Neural cell (in vitro differentiated cells): ENCODE data around the gene RXRB. TPM values are rescaled to one million over a fixed set of nuclear protein-coding genes. Genes with fewer than 3 reads are reported as not detected.

Experiments
- H2AFZ ChIP-seq: fragments of 200-600, 300-800 bp; sonication (generic), shearing (Covaris generic); 2 replicates; pipeline ENCODE4 v1.6.0; 2014; ENCODE audit warnings: low read depth, mild to moderate bottlenecking, antibody characterized with exemption, low read length, moderate library complexity
- H3F3A ChIP-seq: fragments of 200-600 bp; shearing (Covaris generic); 2 replicates; pipeline ENCODE4 v1.6.1; 2016; ENCODE audit warnings: mild to moderate bottlenecking, moderate library complexity, mixed read lengths, antibody characterized with exemption, low read length; ENCODE audit not compliant: insufficient read depth, poor library complexity, severe bottlenecking
- H3K27ac ChIP-seq: fragments of 200-600, 300-800 bp; sonication (generic), shearing (Covaris generic); 2 replicates; pipeline ENCODE4 v1.5.1; 2014; ENCODE audit warnings: mild to moderate bottlenecking, low read length, moderate library complexity
- H3K27me3 ChIP-seq: fragments of 300-800, 200-600 bp; sonication (generic), shearing (Covaris generic); 2 replicates; pipeline ENCODE4 v1.6.0; 2014; ENCODE audit warnings: mild to moderate bottlenecking, low read depth, low read length, moderate library complexity; ENCODE audit not compliant: insufficient read depth
- H3K36me3 ChIP-seq: fragments of 300-800, 200-600 bp; sonication (generic), shearing (Covaris generic); 2 replicates; pipeline ENCODE4 v1.5.1; 2014; ENCODE audit warnings: mild to moderate bottlenecking, antibody characterized with exemption, low read length, moderate library complexity; ENCODE audit not compliant: insufficient read depth
- H3K4me2 ChIP-seq: fragments of 300-800, 200-600 bp; sonication (generic), shearing (Covaris generic); 2 replicates; pipeline ENCODE4 v1.6.0; 2014; ENCODE audit warnings: mild to moderate bottlenecking, low read length
- H3K4me3 ChIP-seq: fragments of 300-800, 200-600 bp; sonication (generic), shearing (Covaris generic); 2 replicates; pipeline ENCODE4 v1.5.1; 2014; ENCODE audit warnings: mild to moderate bottlenecking, low read length, moderate library complexity
- H3K79me2 ChIP-seq: fragments of 200-600 bp; shearing (Covaris generic); replicated peaks from 2 replicates; pipeline ENCODE4 v1.6.0; 2014; ENCODE audit warnings: mild to moderate bottlenecking, low read length, moderate library complexity; ENCODE audit not compliant: insufficient read depth
- H3K9ac ChIP-seq: fragments of 300-800, 200-600 bp; sonication (generic), shearing (Covaris generic); 2 replicates; pipeline ENCODE4 v1.6.1; 2016; ENCODE audit warnings: mild to moderate bottlenecking, low read length, mixed read lengths
- H3K9me2 ChIP-seq: fragments of 200-600 bp; shearing (Covaris generic); 2 replicates; pipeline ENCODE4 v1.6.1; 2016; ENCODE audit warnings: mild to moderate bottlenecking, low read length, mixed read lengths; ENCODE audit not compliant: insufficient read depth
- H3K9me3 ChIP-seq: fragments of 200-600, 300-800 bp; sonication (generic), shearing (Covaris generic); 2 replicates; pipeline ENCODE4 v1.6.1; 2016; ENCODE audit warnings: mild to moderate bottlenecking, mixed run types, low read length, moderate library complexity, mixed read lengths
- H4K20me1 ChIP-seq: fragments of 200-600 bp; shearing (Covaris generic); 2 replicates; pipeline ENCODE4 v1.6.1; 2016; ENCODE audit warnings: mild to moderate bottlenecking, mixed run types; ENCODE audit not compliant: insufficient read depth
- EP300 ChIP-seq: fragments of 450-650 bp; conservative IDR thresholded peaks from 2 replicates; pipeline ENCODE4 v1.6.1; 2014; ENCODE audit warnings: antibody characterized with exemption, mild to moderate bottlenecking, moderate library complexity; ENCODE audit not compliant: poor library complexity, severe bottlenecking
- EZH2 ChIP-seq: fragments of 200-600, 300-800 bp; shearing (Covaris generic), sonication (generic); IDR thresholded peaks from 2 replicates; pipeline ENCODE4 v1.6.1; 2014; ENCODE audit warnings: antibody characterized with exemption, low read length, borderline replicate concordance, mild to moderate bottlenecking; ENCODE audit not compliant: insufficient read depth, poor library complexity, severe bottlenecking
- MXI1 ChIP-seq: fragments of 450-650 bp; conservative IDR thresholded peaks from 2 replicates; pipeline ENCODE4 v1.6.1; 2014; ENCODE audit warnings: antibody characterized with exemption, mild to moderate bottlenecking; ENCODE audit not compliant: poor library complexity, severe bottlenecking
- POLR2AphosphoS5 ChIP-seq: IDR thresholded peaks from 2 replicates; pipeline ENCODE4 v1.6.1; 2012
- RAD21 ChIP-seq: fragments of 450-650 bp; conservative IDR thresholded peaks from 2 replicates; pipeline ENCODE4 v1.6.1; 2014; ENCODE audit warnings: antibody characterized with exemption, mild to moderate bottlenecking, moderate library complexity
- SMC3 ChIP-seq: fragments of 450-650 bp; conservative IDR thresholded peaks from 2 replicates; pipeline ENCODE4 v1.6.1; 2014; ENCODE audit warnings: antibody characterized with exemption, mild to moderate bottlenecking, moderate library complexity; ENCODE audit not compliant: poor library complexity
- TAF1 ChIP-seq: IDR thresholded peaks from 2 replicates; pipeline ENCODE4 v1.6.1; 2012; ENCODE audit warnings: low read depth
- polyA plus RNA-seq: library from polyadenylated mRNA; depleted of rRNA; stranded (reverse); fragments of >200 nt; gene quantifications from 2 replicates; pipeline ENCODE4 v1.2.3, GENCODE V29; 2014
- TF ChIP-seq, protein P1 (sequence below): IDR thresholded peaks from 2 replicates; pipeline ENCODE4 v1.6.1; 2012; ENCODE audit warnings: borderline replicate concordance
- TF ChIP-seq, protein P2 (sequence below): fragments of 450-650 bp; IDR thresholded peaks from 2 replicates; pipeline ENCODE4 v1.5.1; 2014; ENCODE audit warnings: antibody characterized with exemption, mild to moderate bottlenecking, moderate library complexity; ENCODE audit not compliant: poor library complexity, severe bottlenecking

RXRB gene
- polyA plus RNA-seq, 1 donor from 2014 or later, result 60.7 TPM

GRCh38 chr6:33205191-33206026, 4.9 kb upstream of the RXRB start:
- no peak overlapping the region for H2AFZ ChIP-seq
- H3K4me3 ChIP-seq, result peak overlapping the region; percentile 81

GRCh38 chr6:33204415-33205190, 4.1 kb upstream of the RXRB start, which contains the start of gene HSD17B8:
HSD17B8 (plus strand) TSS chr6:33204655; CDS start chr6:33204669, 14 bp downstream.
- Histone ChIP-seq H3K36me3 (peaks cover 6% of the 10 kb centered on the region), H3K9ac (peak within 1 kb of the TSS; percentile 78), H3K79me2 (peaks cover 43% of the 10 kb centered on the region), H3K27ac (peak within 1 kb of the TSS; percentile 71), H2AFZ (peak within 1 kb of the TSS; percentile 73), H3K4me3 (peak within 1 kb of the TSS; percentile 81), H3F3A (no peaks in the 10 kb centered on the region), H3K9me2 (no peaks in the 10 kb centered on the region), H3K9me3 (no peaks in the 10 kb centered on the region), H3K27me3 (no peaks in the 10 kb centered on the region), H4K20me1 (no peaks in the 10 kb centered on the region), H3K4me2 (peak within 1 kb of the TSS; percentile 98)
- TF ChIP-seq TAF1 (peak; percentile 56), EP300 (no peak), SMC3 (no peak), POLR2AphosphoS5 (peak; percentile 72), RAD21 (no peak), EZH2 (no peak), MXI1 (no peak)
- TF ChIP-seq, protein P1, sequence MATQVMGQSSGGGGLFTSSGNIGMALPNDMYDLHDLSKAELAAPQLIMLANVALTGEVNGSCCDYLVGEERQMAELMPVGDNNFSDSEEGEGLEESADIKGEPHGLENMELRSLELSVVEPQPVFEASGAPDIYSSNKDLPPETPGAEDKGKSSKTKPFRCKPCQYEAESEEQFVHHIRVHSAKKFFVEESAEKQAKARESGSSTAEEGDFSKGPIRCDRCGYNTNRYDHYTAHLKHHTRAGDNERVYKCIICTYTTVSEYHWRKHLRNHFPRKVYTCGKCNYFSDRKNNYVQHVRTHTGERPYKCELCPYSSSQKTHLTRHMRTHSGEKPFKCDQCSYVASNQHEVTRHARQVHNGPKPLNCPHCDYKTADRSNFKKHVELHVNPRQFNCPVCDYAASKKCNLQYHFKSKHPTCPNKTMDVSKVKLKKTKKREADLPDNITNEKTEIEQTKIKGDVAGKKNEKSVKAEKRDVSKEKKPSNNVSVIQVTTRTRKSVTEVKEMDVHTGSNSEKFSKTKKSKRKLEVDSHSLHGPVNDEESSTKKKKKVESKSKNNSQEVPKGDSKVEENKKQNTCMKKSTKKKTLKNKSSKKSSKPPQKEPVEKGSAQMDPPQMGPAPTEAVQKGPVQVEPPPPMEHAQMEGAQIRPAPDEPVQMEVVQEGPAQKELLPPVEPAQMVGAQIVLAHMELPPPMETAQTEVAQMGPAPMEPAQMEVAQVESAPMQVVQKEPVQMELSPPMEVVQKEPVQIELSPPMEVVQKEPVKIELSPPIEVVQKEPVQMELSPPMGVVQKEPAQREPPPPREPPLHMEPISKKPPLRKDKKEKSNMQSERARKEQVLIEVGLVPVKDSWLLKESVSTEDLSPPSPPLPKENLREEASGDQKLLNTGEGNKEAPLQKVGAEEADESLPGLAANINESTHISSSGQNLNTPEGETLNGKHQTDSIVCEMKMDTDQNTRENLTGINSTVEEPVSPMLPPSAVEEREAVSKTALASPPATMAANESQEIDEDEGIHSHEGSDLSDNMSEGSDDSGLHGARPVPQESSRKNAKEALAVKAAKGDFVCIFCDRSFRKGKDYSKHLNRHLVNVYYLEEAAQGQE, result peak; percentile 64
- TF ChIP-seq, protein P2, sequence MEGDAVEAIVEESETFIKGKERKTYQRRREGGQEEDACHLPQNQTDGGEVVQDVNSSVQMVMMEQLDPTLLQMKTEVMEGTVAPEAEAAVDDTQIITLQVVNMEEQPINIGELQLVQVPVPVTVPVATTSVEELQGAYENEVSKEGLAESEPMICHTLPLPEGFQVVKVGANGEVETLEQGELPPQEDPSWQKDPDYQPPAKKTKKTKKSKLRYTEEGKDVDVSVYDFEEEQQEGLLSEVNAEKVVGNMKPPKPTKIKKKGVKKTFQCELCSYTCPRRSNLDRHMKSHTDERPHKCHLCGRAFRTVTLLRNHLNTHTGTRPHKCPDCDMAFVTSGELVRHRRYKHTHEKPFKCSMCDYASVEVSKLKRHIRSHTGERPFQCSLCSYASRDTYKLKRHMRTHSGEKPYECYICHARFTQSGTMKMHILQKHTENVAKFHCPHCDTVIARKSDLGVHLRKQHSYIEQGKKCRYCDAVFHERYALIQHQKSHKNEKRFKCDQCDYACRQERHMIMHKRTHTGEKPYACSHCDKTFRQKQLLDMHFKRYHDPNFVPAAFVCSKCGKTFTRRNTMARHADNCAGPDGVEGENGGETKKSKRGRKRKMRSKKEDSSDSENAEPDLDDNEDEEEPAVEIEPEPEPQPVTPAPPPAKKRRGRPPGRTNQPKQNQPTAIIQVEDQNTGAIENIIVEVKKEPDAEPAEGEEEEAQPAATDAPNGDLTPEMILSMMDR, result no peak

More at GRCh38 chr6:33205191-33206026, 4.9 kb upstream of the RXRB start:
- Histone ChIP-seq H3K4me2 (peak overlapping the region; percentile 98), H3K36me3 (peaks cover 12% of the 10 kb centered on the region), H3K9me2 (no peaks in the 10 kb centered on the region), H4K20me1 (no peaks in the 10 kb centered on the region), H3K9me3 (no peaks in the 10 kb centered on the region), H3K79me2 (peaks cover 46% of the 10 kb centered on the region), H3F3A (no peaks in the 10 kb centered on the region), H3K27me3 (no peaks in the 10 kb centered on the region), H3K9ac (peak overlapping the region; percentile 78), H3K27ac (peak overlapping the region; percentile 71)
- TF ChIP-seq, protein P2, result peak; percentile 53
- no peak for TF ChIP-seq SMC3
- no peak for TF ChIP-seq TAF1
